ENCODE measurements around the gene SLC24A3.

Gene SLC24A3

DNA sequence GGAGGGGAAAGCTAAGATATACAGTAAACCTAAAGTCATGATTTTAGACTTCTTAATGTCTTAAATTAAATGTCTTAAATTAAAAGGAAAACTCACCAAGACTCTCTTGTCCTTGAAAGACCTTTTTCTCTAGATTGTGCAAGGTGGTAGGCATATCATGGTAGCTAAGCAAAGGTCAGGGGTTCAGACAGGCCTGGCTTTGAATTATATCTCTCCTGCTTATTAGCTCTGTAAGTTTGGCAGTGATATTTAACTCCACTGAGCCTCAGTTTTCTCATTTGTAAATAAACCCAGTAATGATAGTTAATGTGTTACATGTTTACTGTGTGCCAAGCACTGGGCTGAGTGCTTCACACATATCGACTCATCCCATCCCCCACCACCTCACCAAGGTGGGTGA, 203.3 kb downstream of the SLC24A3 start:
- no peak for DNase-seq
- Mint-ChIP-seq H3K36me3 (ENCODE audit: low read depth) (peaks cover 5% of the 10 kb centered on the region), H3K9me3 (peaks cover 9% of the 10 kb centered on the region), H3K27me3 (ENCODE audit: low read depth, poor library complexity) (peaks cover 4% of the 10 kb centered on the region), H3K4me3 (no peak overlapping the region), H3K4me1 (peaks cover 52% of the 10 kb centered on the region), H3K27ac (peak overlapping the region; percentile 36)
- TF ChIP-seq, protein P1, sequence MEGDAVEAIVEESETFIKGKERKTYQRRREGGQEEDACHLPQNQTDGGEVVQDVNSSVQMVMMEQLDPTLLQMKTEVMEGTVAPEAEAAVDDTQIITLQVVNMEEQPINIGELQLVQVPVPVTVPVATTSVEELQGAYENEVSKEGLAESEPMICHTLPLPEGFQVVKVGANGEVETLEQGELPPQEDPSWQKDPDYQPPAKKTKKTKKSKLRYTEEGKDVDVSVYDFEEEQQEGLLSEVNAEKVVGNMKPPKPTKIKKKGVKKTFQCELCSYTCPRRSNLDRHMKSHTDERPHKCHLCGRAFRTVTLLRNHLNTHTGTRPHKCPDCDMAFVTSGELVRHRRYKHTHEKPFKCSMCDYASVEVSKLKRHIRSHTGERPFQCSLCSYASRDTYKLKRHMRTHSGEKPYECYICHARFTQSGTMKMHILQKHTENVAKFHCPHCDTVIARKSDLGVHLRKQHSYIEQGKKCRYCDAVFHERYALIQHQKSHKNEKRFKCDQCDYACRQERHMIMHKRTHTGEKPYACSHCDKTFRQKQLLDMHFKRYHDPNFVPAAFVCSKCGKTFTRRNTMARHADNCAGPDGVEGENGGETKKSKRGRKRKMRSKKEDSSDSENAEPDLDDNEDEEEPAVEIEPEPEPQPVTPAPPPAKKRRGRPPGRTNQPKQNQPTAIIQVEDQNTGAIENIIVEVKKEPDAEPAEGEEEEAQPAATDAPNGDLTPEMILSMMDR (IDR thresholded peaks at IDR 0.05) = no peak

DNA sequence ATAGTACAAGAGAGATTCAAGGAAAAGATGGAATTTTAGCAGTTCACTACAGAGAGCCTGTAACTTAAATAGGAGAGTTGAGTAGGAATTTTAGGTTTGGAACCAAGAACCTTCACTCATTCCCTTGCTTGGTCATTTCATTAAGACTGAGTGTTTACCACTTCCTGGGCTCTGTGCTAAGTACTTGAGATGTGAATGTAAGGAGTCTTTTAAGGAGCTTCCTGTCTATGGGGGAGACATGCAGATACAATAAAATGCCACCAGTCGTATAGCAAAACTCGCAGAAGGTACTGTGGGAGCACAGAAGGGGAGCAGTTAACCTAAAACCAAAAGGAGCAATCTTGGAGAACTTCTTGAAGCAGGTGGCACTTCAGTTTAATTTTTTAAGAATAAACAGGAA, 204.2 kb downstream of the SLC24A3 start:
- peaks cover 9% of the 10 kb centered on the region for H3K36me3 Mint-ChIP-seq (ENCODE audit: low read depth)
- TF ChIP-seq, protein P1 (IDR thresholded peaks at IDR 0.05) = no peak

DNA sequence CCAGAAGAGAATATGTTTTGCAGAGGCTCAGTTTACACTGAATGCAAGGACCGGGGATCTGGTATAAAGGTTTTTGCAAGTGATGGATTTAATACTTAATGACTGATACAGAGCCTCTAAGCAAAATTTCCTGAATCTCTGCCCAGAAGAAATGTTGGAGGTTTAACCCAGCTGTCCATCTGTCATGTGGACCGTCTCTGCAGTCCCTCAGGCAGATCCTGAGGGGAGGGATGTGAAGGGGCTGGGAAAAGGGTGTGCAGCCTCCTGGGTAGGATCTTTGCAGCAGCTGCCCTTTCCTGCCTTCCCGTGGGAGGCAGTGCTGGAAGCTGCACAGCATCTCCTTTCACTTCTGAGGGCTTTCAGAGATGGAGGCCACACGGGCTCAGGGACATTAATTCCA, 207.0 kb downstream of the SLC24A3 start:
- Mint-ChIP-seq H3K27ac (no peak overlapping the region), H3K4me3 (no peak overlapping the region), H3K36me3 (ENCODE audit: low read depth) (peaks cover 11% of the 10 kb centered on the region), H3K27me3 (ENCODE audit: low read depth, poor library complexity) (no peaks in the 10 kb centered on the region), H3K9me3 (peaks cover 24% of the 10 kb centered on the region), H3K4me1 (peaks cover 68% of the 10 kb centered on the region)
- TF ChIP-seq, protein P1 (IDR thresholded peaks at IDR 0.05) = no peak
- DNase-seq = no peak

More for the DNA sequence above, 204.2 kb downstream of the SLC24A3 start:
- peaks cover 4% of the 10 kb centered on the region for H3K27me3 Mint-ChIP-seq (ENCODE audit: low read depth, poor library complexity)
- peaks cover 14% of the 10 kb centered on the region for H3K9me3 Mint-ChIP-seq
- no peak overlapping the region for H3K4me3 Mint-ChIP-seq
- H3K27ac Mint-ChIP-seq = peak overlapping the region; percentile 57
- peaks cover 49% of the 10 kb centered on the region for H3K4me1 Mint-ChIP-seq
- DNase-seq = no peak

DNA sequence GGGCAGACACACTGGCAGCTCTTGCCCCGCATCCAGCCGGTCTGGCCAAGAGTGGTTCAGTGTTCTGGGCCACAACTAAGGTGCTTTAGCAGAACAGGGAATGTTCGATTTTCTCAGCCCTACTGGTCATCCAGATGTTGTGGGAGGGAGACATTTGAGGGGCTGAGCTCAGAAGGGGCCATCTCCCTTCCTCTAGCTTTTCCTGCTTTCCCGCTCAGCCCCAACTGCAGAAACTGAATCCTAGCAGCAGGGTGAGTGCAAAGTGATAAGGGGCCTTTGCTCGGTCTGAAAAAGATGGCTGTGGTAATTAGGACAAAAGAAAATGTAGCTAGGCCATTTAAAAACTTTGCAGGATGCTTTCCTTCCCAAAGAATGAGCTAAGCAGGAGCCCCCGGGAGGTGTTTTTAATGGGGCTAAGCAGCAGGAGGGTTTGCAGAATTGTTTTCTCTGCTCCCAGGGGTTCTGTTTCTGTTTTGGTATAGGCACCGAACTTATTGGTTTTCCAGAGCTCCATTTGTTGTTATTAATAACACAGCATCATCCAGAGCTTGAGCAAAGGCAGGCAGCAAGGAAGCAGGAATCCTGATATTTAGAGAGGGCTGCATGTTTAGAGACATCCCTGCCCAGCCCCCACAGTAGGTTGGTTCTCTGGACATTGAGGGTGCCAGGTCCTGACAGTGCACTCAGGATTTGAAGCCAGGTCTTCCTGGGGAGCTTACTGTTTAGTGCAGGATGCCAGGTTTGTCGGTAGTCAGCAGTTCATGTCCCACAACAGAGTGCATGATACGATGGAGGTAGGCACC, 210.9 kb downstream of the SLC24A3 start:
- H3K27ac Mint-ChIP-seq = peak overlapping the region; percentile 94
- no peak for DNase-seq

DNA sequence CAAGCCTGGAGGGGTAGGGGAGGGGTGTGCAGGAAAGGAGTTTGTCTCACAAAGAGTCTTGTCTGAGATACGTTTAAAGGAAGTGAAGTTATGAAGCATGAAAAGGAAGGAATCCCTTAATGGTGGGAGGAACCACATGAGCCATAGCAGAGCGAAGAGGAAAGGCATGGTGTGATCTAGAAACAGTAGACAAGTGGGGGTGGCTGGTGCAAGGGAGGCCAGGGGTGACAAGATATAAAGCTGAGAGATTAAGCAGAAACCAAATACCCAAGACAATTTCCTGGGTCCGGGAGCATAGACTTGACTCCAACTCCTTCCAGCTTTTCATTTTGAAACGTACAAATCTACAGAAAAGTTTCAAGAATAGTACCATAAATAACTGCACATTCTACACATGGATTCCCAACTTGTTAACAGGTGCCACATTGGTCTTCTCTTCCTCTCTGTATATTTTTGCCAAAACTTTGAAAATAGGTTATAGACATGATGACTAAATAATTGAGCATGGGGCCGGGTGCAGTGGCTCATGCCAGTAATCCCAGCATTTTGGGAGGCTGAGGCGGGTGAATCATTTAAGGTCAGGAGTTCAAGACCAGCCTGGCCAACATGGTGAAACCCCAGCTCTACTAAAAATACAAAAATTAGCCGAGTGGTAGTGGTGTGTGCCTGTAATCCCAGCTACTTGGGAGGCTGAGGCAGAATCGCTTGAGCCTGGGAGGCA, 211.6 kb downstream of the SLC24A3 start:
- TF ChIP-seq, protein P1 (IDR thresholded peaks at IDR 0.05) = no peak
- Mint-ChIP-seq H3K36me3 (ENCODE audit: low read depth) (peaks cover 6% of the 10 kb centered on the region), H3K9me3 (peaks cover 16% of the 10 kb centered on the region), H3K4me3 (no peak overlapping the region), H3K4me1 (peaks cover 60% of the 10 kb centered on the region), H3K27ac (peak overlapping the region; percentile 6), H3K27me3 (ENCODE audit: low read depth, poor library complexity) (no peaks in the 10 kb centered on the region)
- DNase-seq = no peak

More for the DNA sequence above, 210.9 kb downstream of the SLC24A3 start:
- H3K36me3 Mint-ChIP-seq (ENCODE audit: low read depth) = peaks cover 6% of the 10 kb centered on the region
- H3K4me1 Mint-ChIP-seq = peaks cover 61% of the 10 kb centered on the region
- H3K4me3 Mint-ChIP-seq = peak overlapping the region; percentile 46
- TF ChIP-seq, protein P1 (IDR thresholded peaks at IDR 0.05) = no peak
- H3K9me3 Mint-ChIP-seq = peaks cover 19% of the 10 kb centered on the region
- H3K27me3 Mint-ChIP-seq (ENCODE audit: low read depth, poor library complexity) = no peaks in the 10 kb centered on the region
